HepG2 (cell line): ENCODE measurements around the gene ANTXR1. TPM values are rescaled to one million over a fixed set of nuclear protein-coding genes. Genes with fewer than 3 reads are reported as not detected.

Experiments used
- ATAC-seq: fragments of 200-7000 bp; cut with Tn5 transposase; 3 replicates; pipeline ENCODE4 v1.9.1; 2020; ENCODE audit warnings: mild to moderate bottlenecking, moderate library complexity
- BruUV-seq: library from RNA; stranded (reverse); fragments of 400-500 nt; replicated peaks from 2 replicates; lab custom pipeline; 2021; lab: Mats Ljungman, UMichigan
- CTCF ChIA-PET: fragments of 300-600 bp; formaldehyde crosslinking; extraction: SDS; loops from one replicate; lab custom pipeline; 2021; ENCODE audit warnings: low total read pairs, inconsistent platforms, low intra/inter-chr PET ratio; lab: Yijun Ruan, JAX
- POLR2A ChIA-PET: fragments of 350-600 bp; sonication (Branson Sonifier 250); formaldehyde crosslinking; loops from one replicate; lab custom pipeline; 2020; ENCODE audit warnings: antibody characterized with exemption, inconsistent platforms; lab: Yijun Ruan, JAX
- DNase-seq: peaks from one replicate; pipeline ENCODE4 v3.0.0-alpha.2; 2015; ENCODE audit warnings: low spot score
- FAIRE-seq: peaks from 3 replicates; lab custom pipeline; 2011; peaks lifted over from hg19 to GRCh38; lab: Jason Lieb, UNC
- H2AFZ ChIP-seq: one replicate; pipeline ENCODE4 v1.6.1; 2011; ENCODE audit warnings: low read length, inconsistent platforms
- H3K27ac ChIP-seq: fragments of 300-600 bp; 3 replicates; pipeline ENCODE4 v1.8.0; 2011; ENCODE audit warnings: mixed run types, mild to moderate bottlenecking, mixed read lengths, low read length, inconsistent platforms; ENCODE audit not compliant: insufficient read depth; ENCODE audit errors: extremely low read length
- H3K27me3 ChIP-seq, 2 experiments: fragments of 200-600 bp in 1 of 2; 2 replicates in 1 of 2; 3 replicates in 1 of 2; pipeline versions ENCODE4 v1.6.0 to v1.8.0; 2011; ENCODE audit warnings: low read length in 2 of 2, mild to moderate bottlenecking in 2 of 2, moderate library complexity in 2 of 2, inconsistent platforms in 1 of 2; ENCODE audit not compliant: insufficient read depth in 2 of 2, control insufficient read depth in 1 of 2
- H3K36me3 ChIP-seq, 2 experiments: fragments of 200-600 bp in 1 of 2; replicated peaks in 1 of 2; 2 replicates in 1 of 2; 3 replicates in 1 of 2; pipeline versions ENCODE4 v1.5.1 to v1.8.0; 2011; ENCODE audit warnings: low read length in 2 of 2, inconsistent platforms in 1 of 2; ENCODE audit not compliant: insufficient read depth in 2 of 2, control insufficient read depth in 1 of 2
- H3K4me1 ChIP-seq: 2 replicates; pipeline ENCODE4 v1.5.1; 2012; ENCODE audit warnings: low read length, inconsistent platforms; ENCODE audit not compliant: insufficient read depth
- H3K4me2 ChIP-seq: 2 replicates; pipeline ENCODE4 v1.6.0; 2011; ENCODE audit warnings: low read depth, low read length, inconsistent platforms
- H3K4me3 ChIP-seq, 3 experiments: fragments of 200-600 bp in 1 of 3; sonication (generic), shearing (Covaris generic) in 1 of 3; replicated peaks in 1 of 3; 2 replicates each; pipeline ENCODE4 v1.5.1; 2011 to 2016; ENCODE audit warnings: low read length in 3 of 3, inconsistent platforms in 2 of 3, low read depth in 2 of 3, mild to moderate bottlenecking in 2 of 3, control low read depth in 1 of 3, mixed read lengths in 1 of 3; ENCODE audit not compliant: insufficient read depth in 1 of 3
- H3K79me2 ChIP-seq: one replicate; pipeline ENCODE4 v1.6.1; 2011; ENCODE audit warnings: low read length, inconsistent platforms; ENCODE audit not compliant: insufficient read depth
- H3K9ac ChIP-seq: 2 replicates; pipeline ENCODE4 v1.6.0; 2011; ENCODE audit warnings: mild to moderate bottlenecking, low read depth, low read length, inconsistent platforms; ENCODE audit not compliant: insufficient read depth
- H3K9me3 ChIP-seq: 2 replicates; pipeline ENCODE4 v1.5.1; 2012; ENCODE audit warnings: mild to moderate bottlenecking, low read length
- H4K20me1 ChIP-seq: 2 replicates; pipeline ENCODE4 v1.6.0; 2011; ENCODE audit warnings: inconsistent platforms, mild to moderate bottlenecking, low read length, moderate library complexity; ENCODE audit not compliant: insufficient read depth
- CBFB ChIP-seq: sonication (generic); formaldehyde crosslinking; IDR thresholded peaks from 2 replicates; pipeline ENCODE4 v1.4.0; 2020; ENCODE audit warnings: missing genetic modification reagents
- CERS6 ChIP-seq: sonication (generic); formaldehyde crosslinking; IDR thresholded peaks from 2 replicates; pipeline ENCODE4 v1.5.0; 2020; ENCODE audit warnings: missing genetic modification reagents
- EHMT2 ChIP-seq: fragments of 200-600 bp; sonication (generic); IDR thresholded peaks from 2 replicates; pipeline ENCODE4 v1.7.0; 2017; ENCODE audit warnings: antibody characterized with exemption, low read depth, low read length, borderline replicate concordance
- GATAD1 ChIP-seq: IDR thresholded peaks from 2 replicates; pipeline ENCODE4 v1.6.1; 2016; ENCODE audit warnings: missing genetic modification reagents, missing compliant biosample characterization
- KDM2A ChIP-seq: sonication (generic); formaldehyde crosslinking; IDR thresholded peaks from 2 replicates; pipeline ENCODE4 v1.4.0; 2020; ENCODE audit warnings: low read depth, missing genetic modification reagents, borderline replicate concordance
- MIER3 ChIP-seq: IDR thresholded peaks from 2 replicates; pipeline ENCODE4 v1.6.1; 2016; ENCODE audit warnings: missing compliant biosample characterization, borderline replicate concordance
- MXD4 ChIP-seq: IDR thresholded peaks from 2 replicates; pipeline ENCODE4 v1.6.1; 2016; ENCODE audit warnings: mild to moderate bottlenecking, missing biosample characterization, missing genetic modification reagents
- NBN ChIP-seq: fragments of 450-650 bp; conservative IDR thresholded peaks from 2 replicates; pipeline ENCODE4 v1.6.1; 2017
- USF2 ChIP-seq, 2 experiments: sonication (generic) in 1 of 2; formaldehyde crosslinking in 1 of 2; IDR thresholded peaks; 2 replicates each; pipeline versions ENCODE4 v1.5.1 to v1.6.1; 2011 to 2020; ENCODE audit warnings: borderline replicate concordance in 1 of 2, low read depth in 1 of 2, low read length in 1 of 2, mild to moderate bottlenecking in 1 of 2, missing genetic modification reagents in 1 of 2, moderate library complexity in 1 of 2
- ZMAT5 ChIP-seq: sonication (generic); formaldehyde crosslinking; IDR thresholded peaks from 2 replicates; pipeline ENCODE4 v1.5.0; 2020; ENCODE audit warnings: mild to moderate bottlenecking, low read depth, missing genetic modification reagents, borderline replicate concordance
- ZZZ3 ChIP-seq: sonication (generic); formaldehyde crosslinking; IDR thresholded peaks from 2 replicates; pipeline ENCODE4 v1.4.0; 2020; ENCODE audit warnings: missing genetic modification reagents, mild to moderate bottlenecking, borderline replicate concordance
- WGBS: methylation state at CpG from one replicate; pipeline ENCODE4 v1.1.6; 2017; ENCODE audit warnings: low lambda C conversion rate; 5-methylcytosine and 5-hydroxymethylcytosine counted together
- in situ Hi-C: cut with HindIII; loops from 2 replicates; pipeline ENCODE4 v1.10.0; 2017; ENCODE audit warnings: low pct_unique_long_range_greater_than_20kb; ENCODE audit not compliant: extremely low pct_ligation_motif_present
- intact Hi-C: fragments of 100-400 bp; cut with micrococcal nuclease; formaldehyde crosslinking; loops from one replicate; pipeline ENCODE4 v1.10.0; 2022; ENCODE audit not compliant: unreplicated experiment
- polyA plus RNA-seq, 8 experiments: library from polyadenylated mRNA; depleted of rRNA in 3 of 8; stranded (reverse) in 7 of 8; unstranded in 1 of 8; fragments of >200 nt; fragmentation: Illumina TruSeq in 4 of 8; extraction: Trizol in 4 of 8; gene quantifications; 2 replicates each; pipeline versions ENCODE4 v1.2.1 to v1.2.3, GENCODE V29; 2011 to 2016; ENCODE audit warnings: low read depth in 4 of 8, missing spikeins in 1 of 8, mixed read lengths in 1 of 8; ENCODE audit not compliant: insufficient read depth in 1 of 8
- total RNA-seq, 5 experiments: library from RNA; depleted of rRNA; stranded (reverse); fragments of >200 nt; fragmentation: Illumina TruSeq; extraction: Trizol; gene quantifications; 2 replicates each; pipeline ENCODE4 v1.2.3, GENCODE V29; 2016; ENCODE audit warnings: low read depth in 1 of 5

Gene ANTXR1
- total and polyA plus RNA-seq, 2 of the 13 experiments (the other 11 are each of a cell fraction or from before 2014, with no cell fraction given) = 4.5 to 12.7 TPM

GRCh38 chr2:69132960-69133590 lies 120.1 kb downstream of the ANTXR1 start:
- no peak overlapping the region for H3K9ac ChIP-seq
- ChIA-PET CTCF (no interaction called here), POLR2A (no interaction called here)
- no peak for DNase-seq
- no peak for ATAC-seq
- no TSS peak for BruUV-seq
- no peaks in the 10 kb centered on the region for H3K9me3 ChIP-seq
- no peak overlapping the region for H3K4me2 ChIP-seq
- no peak overlapping the region for H3K4me3 ChIP-seq
- H2AFZ ChIP-seq = no peak overlapping the region
- H3K79me2 ChIP-seq = no peaks in the 10 kb centered on the region
- H3K36me3 ChIP-seq = no peaks in the 10 kb centered on the region
- in situ Hi-C loops (no loop called here), intact Hi-C loops (no loop called here)
- no peaks in the 10 kb centered on the region; a peak in 1 of 5 replicates for H3K27me3 ChIP-seq
- H4K20me1 ChIP-seq = no peaks in the 10 kb centered on the region
- 76% methylated on average over 6 of the region's 6 CpGs for WGBS
- no peak for TF ChIP-seq GATAD1 (CRISPR knock-in tag)
- TF ChIP-seq KDM2A (CRISPR knock-in tag) = no peak
- no peak for TF ChIP-seq MXD4 (CRISPR knock-in tag)
- TF ChIP-seq MIER3 (CRISPR knock-in tag) = no peak
- no peak for TF ChIP-seq NBN
- TF ChIP-seq USF2 (IDR thresholded peaks at IDR 0.05; ENCODE audit: low read depth, low read length) = no peak
- no peak for TF ChIP-seq USF2 (CRISPR knock-in tag; IDR thresholded peaks at IDR 0.05; ENCODE audit: borderline replicate concordance)
- no peak for TF ChIP-seq CERS6 (CRISPR knock-in tag)
- no peak for TF ChIP-seq EHMT2
- no peak for TF ChIP-seq ZMAT5 (CRISPR knock-in tag)
- TF ChIP-seq ZZZ3 (CRISPR knock-in tag) = no peak
- TF ChIP-seq CBFB (CRISPR knock-in tag) = no peak
- TF ChIP-seq, all 625 proteins: peak for 0
- Histone ChIP-seq H3K4me1 (peaks cover 6% of the 10 kb centered on the region; the same call in 1 of the 2 replicates), H3K27ac (no peak overlapping the region)
- FAIRE-seq = no peak
